GM18867 (cell line): ENCODE data around the gene SBNO2.

ENCODE experiments used
- ATAC-seq: cut with Tn5 transposase; IDR thresholded peaks from one replicate; pipeline ENCODE4 v1.9.1; 2021; ENCODE audit warnings: mild to moderate bottlenecking, moderate library complexity; ENCODE audit not compliant: unreplicated experiment

SBNO2 gene

DNA sequence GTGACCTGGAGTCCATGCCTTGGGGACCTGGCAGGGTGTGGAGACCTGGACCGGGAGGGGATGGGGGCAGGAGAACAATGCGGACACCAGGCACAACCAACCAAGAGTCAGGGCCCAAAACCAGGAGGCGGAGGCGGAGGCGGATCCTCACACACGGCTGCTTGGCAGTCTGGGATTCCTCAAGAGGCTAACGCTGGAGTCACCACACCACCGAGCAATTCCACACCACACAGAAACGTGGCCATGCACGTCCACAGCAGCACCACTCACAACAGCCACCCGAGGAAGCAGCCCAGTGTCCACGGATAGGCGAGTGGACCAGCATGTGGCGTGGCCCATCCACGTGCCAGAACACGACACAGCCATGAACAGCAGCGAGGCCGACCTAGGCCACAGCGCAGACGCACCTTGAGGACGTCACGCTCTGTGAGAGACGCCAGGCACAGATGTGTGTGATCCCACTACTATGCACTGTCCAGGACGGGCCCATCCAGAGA is 17.7 kb downstream of the SBNO2 start:
- no peak for ATAC-seq

DNA sequence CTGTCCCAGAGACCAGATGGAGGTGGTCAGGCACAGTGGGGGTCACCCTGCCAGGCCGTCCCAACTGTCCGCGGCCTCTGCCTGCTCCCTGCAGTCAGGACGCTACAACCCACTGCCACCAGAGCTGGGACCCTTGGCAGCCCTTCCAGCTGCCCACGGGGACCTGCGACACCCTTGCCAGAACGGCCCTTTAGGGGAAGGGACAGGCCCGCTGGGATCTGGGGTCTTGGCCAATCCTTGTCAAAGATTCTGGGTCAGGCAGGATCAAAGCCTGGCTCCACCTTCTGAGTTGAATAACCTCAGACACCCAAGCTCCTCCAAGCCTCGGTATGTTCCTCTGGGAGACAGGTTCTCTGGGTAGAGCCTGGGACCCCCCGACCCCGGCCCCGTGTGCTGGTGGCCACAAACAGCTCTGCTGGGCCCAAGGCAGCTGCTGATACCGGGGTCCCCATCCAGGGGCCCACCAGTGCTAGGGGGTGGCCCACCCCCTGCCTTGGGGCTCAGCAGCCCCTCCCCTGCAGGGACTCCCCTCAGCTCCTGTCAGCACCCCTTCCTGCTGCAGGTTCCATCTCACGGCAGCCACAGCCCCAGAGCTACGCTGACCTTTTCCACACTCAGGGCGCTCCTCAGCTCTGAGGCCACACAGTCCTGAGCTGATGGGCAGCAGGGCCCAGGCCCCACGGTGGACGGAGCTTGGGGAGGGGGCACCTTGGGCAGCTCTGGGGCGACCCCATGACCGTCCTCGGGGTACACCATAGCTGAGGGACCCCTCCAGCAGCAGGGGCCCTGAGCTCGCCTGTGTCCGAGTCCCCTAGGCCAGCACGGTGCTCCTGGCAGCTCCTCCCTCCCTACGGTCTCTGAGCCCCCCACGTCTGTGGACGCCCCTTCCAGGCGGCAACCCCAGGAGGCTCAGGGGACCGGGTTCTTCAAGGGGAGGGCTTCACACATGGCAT is 18.4 kb downstream of the SBNO2 start:
- ATAC-seq, result no peak

- ATAC-seq, result no peak
Observed at GRCh38 chr19:1154731-1155351, 19.2 kb downstream of the SBNO2 start.

GRCh38 chr19:1153891-1154730 is 20.0 kb downstream of the SBNO2 start:
- ATAC-seq, result no peak

DNA sequence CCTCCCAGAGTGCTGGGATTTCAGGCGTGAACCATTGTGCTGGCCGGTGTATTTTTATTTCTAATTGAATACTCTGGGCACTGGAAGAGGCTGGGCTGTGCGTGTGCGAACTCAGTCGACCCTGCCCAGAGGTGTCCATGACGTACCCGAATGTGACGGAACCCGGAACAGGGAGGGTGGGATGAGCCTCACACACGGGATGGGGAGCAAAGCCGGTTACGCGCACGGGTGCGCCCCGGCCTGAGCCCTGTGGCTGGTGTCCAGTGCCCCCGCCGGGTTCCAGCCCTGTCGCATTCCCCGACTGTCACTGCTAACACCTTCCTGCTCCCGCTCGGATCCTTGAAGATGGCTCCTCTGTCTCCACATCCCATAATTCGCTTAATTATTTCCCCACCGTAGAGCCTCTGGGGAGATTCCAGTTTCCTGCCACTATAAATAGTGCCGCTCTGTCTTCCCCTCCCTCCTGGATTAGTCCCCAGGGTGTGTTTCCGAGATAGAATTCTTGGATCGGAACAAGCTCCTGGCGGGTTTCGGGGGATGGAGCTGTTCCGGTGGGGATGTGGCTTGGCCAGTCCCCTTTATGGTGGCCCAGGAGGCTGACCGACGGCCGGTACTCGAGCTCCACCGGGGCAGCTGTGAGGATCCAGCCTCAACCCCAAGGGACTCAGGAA is 22.0 kb downstream of the SBNO2 start:
- no peak for ATAC-seq

DNA sequence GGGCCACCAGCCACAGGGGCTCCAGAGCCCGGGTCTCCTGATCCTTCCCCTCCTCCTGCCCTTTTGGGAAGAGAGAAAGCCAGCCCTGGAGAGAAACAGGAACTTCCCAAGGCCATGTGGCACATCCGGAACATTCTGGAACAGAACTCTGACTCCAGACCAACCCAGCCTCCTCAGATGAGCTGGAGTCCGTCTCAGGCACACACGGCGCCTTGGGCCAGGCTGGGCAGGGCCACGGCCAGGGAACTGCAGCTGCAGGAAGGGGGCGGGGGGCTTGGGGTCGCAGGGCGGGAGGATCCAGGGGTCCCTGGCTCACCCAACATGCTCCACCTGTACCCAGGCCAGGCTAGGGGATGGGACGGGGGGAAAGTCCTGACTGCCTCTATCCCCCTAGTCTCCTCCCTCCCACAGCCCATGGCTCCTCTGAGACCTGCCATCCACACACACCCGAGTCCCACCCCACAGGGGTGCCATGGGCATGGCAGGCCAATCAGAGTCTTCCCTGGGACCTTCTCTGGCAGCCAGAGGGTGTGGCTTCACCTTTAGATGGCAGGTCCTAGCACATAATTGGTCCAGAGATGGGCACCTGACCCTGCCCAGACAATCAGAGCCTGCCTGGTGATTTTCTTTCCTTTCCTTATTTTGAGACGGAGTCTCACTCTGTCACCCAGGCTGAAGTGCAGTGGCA is 22.9 kb downstream of the SBNO2 start:
- no peak for ATAC-seq

- ATAC-seq, result no peak
Observed at GRCh38 chr19:1150333-1151036, 23.6 kb downstream of the SBNO2 start.

DNA sequence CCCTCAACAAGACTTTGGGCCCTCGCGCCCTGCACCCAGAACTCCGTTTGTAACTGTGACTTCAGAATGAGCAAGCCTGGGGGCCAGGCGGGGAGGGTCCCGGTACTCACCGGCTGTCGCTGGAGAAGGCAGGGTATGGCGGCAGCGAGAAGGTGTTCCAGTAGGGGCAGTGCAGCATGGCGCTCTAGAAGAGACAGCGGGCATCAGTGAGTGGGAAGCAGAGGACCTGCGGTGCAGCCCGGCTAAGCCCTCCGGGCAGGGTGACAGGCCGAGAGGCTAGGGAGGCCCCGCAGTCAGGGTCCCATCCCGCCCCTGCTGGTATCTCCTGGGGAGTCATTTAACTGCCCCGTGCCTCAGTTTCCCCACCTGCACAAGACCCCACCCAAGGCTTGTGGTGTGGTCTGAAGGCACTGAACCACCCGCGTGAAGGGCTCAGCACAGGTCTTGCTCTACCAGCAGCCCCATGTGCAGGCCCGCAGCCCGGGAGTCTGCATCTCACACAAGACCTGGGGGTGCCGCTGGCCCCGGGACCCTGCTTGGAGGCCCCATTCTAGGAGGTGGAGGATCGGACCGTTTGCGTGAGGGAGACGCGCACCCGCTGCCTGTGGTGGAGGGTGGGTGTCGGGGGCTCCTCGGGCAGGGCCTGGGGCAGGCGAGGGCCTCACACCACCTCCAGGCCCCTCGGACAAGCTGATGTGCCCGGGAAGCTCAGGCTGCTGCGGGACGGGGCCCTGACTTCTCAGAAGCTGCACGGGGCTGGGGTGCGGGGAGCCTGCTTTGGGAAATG is 24.6 kb downstream of the SBNO2 start:
- ATAC-seq, result no peak

- no peak for ATAC-seq
Observed at GRCh38 chr19:1147934-1148549, 26.0 kb downstream of the SBNO2 start.

GRCh38 chr19:1146858-1147780 is 26.9 kb downstream of the SBNO2 start:
- no peak for ATAC-seq

DNA sequence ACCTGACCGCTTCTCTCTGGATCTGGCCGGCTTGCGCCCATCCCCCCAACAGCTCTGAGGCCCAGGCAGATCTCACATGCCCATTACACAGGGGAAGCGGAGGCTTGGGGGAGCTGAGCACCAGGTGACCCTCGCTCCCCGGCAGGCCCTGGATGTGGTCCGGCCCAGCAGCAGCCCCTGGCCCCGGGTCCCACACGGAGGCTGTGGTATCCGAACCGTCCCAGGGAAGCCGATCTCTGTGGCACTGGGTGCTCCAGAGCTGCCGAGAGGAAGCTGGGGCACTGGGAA is 27.7 kb downstream of the SBNO2 start:
- no peak for ATAC-seq

DNA sequence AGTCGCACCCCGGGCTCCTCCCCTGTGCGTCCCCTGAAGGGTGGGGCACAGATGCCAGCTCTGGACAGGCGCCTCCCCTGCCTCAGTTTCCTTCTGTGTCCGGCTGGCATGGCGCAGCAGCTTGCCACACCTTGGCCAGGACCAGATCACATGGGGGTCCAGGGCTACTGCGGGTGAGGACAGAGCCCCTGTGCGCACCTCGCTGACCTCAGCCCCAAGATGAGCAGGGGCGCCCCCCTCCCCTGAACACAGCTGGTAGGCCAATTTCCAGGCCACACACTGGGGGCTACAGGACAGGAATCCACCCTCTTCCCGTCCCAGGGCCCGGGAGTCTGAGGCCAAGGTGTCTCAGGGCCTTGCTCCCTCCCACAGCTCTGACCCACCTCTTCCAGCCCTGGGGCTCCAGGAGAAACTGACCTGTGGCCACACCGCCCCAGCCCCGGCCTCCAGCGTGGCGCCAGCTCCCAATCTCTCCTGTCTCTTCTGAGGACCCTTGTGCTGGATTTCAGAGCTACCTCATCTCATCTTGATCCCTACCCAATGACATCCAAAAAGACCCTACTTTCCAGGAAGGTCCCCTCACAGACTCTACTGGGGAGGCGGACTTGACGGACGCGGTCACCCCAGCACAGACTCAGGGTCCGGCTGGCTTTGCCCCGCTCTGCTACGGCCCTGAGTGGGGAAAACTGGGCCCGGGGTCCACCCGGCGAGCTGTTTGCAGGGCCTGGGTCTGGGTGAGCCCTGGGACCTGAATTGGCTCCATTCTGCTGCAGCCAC is 28.2 kb downstream of the SBNO2 start:
- no peak for ATAC-seq

DNA sequence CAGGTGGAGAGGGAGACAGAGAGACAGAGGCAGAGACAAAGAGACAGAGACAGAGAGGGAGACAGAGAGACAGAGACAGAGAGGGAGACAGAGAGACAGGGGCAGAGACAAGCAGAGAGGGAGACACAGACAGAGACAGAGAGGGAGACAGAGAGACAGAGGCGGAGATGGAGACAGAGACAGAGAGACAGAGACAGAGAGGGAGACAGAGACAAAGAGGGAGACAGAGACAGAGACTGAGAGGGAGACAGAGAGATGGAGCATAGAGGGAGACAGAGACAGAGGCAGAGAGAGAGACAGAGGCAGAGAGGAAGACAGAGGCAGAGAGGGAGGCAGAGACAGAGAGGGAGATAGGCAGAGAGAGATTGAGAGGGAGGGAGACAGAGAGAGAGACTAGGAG is 29.3 kb downstream of the SBNO2 start:
- ATAC-seq, result no peak

DNA sequence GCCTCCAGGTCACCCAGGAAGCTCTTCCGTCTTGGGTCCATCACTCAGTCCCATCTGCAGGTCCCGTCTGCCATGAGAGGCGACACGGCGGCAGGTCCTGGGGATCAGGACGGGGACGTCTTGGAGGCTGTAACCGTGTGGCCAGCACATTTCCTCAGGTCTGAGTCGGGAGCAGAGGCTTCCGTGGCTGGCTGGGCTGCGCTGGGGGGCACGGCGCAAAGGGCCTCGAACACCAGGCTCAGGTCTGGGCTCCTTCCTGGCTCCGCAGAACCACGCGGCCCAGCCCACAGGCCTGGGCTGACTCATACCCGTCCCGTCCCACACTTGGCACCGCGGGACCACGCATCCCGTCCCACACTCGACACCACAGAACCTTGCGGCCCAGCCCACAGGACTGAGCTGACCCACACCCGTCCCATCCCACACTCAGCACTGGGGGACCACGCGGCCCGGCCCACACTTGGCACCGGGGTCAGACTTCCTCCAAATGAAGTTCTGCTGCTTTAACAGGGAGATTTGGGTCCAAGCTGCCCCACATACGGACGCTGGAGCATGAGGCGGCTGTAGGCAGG is 30.2 kb downstream of the SBNO2 start:
- no peak for ATAC-seq

DNA sequence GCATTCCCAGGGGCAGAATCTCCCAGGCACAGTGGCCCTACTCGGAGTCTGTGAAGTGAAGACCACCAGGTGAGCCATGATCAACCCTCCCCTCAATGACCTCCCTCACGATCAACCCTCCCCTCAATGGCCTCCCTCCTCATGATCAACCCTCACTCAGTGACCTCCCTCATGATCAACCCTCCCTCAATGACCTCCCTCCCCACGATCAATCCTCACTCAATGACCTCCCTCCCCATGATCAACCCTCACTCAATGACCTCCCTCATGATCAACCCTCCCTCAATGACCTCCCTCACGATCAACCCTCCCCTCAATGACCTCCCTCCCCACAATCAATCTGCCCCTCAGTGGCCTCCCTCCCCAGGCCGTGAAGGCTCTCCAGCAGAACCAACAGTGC is 32.1 kb downstream of the SBNO2 start:
- ATAC-seq, result no peak

DNA sequence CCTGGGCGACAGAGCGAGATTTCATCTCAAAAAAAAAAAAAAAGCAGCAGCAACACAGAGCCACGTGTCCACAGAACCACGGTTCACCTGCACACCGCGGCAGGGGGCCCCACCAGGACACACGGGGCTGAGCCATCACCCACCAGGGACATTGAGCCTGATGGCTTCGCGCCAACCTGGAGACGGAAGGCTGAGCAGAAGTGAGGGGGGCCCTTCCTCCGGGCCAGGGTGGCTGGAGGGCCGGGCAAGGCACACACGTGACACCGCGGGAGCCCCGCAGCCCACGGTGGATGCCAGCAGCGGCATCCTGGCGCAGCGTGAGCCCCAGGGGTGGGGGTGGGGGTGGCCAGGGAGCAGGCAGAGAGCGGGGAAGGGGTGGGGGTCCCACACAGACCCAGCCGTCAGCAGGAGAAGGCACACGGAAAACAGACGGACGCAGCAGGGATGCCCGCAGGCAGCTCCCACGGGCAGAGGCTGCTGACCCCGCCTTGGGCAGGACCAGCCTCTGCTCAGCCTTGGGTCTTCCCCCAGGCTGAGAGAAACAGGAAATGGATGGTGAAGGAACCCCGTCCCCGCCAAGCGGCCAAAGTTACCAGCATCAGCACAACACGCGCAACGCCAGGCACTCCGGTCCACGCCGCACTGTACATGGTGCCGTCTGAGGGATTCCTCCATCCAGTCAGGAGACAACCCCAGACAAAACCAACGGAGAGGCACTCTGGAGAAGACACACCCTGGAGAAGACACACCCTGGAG is 33.6 kb downstream of the SBNO2 start:
- no peak for ATAC-seq
